ENCODE measurements around the gene HMGCS1.
A peak's percentile ranks its signal among the peaks of the same experiment; 100 is the strongest.
"Not testable (repeated sequence)": the region's sequence is repeated elsewhere in the genome, so short reads cannot be mapped to it uniquely, and the experiment has no call there.

Gene HMGCS1

GRCh38 chr5:43313854-43314457 is 744 bp upstream of the HMGCS1 start:
- H3K27ac ChIP-seq: peak overlapping the region; percentile 87
- TF ChIP-seq, protein P1, sequence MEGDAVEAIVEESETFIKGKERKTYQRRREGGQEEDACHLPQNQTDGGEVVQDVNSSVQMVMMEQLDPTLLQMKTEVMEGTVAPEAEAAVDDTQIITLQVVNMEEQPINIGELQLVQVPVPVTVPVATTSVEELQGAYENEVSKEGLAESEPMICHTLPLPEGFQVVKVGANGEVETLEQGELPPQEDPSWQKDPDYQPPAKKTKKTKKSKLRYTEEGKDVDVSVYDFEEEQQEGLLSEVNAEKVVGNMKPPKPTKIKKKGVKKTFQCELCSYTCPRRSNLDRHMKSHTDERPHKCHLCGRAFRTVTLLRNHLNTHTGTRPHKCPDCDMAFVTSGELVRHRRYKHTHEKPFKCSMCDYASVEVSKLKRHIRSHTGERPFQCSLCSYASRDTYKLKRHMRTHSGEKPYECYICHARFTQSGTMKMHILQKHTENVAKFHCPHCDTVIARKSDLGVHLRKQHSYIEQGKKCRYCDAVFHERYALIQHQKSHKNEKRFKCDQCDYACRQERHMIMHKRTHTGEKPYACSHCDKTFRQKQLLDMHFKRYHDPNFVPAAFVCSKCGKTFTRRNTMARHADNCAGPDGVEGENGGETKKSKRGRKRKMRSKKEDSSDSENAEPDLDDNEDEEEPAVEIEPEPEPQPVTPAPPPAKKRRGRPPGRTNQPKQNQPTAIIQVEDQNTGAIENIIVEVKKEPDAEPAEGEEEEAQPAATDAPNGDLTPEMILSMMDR (conservative IDR thresholded peaks at IDR 0.05): no peak
- no peak for TF ChIP-seq ZFX (IDR thresholded peaks at IDR 0.05)

DNA sequence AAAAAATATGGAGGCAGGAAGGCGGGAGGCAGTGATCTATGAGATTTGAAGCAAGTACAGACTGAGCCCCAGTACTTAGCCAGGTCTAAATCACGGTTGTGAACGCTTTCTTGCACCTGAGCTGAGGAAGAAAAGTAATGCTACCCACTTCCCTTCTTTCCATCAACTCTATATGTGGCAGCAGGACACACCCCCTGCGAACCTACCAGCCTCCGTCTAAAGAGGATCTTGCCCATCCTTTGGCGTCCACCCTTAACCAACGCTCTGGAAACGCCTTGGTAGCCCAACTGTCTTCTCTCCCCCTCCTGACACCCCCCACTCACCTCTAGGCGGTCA is 545 bp downstream of the HMGCS1 start:
- no peak for TF ChIP-seq ZFX (IDR thresholded peaks at IDR 0.05)
- TF ChIP-seq, protein P1 (conservative IDR thresholded peaks at IDR 0.05): no peak
- peak overlapping the region; percentile 87 for H3K27ac ChIP-seq

DNA sequence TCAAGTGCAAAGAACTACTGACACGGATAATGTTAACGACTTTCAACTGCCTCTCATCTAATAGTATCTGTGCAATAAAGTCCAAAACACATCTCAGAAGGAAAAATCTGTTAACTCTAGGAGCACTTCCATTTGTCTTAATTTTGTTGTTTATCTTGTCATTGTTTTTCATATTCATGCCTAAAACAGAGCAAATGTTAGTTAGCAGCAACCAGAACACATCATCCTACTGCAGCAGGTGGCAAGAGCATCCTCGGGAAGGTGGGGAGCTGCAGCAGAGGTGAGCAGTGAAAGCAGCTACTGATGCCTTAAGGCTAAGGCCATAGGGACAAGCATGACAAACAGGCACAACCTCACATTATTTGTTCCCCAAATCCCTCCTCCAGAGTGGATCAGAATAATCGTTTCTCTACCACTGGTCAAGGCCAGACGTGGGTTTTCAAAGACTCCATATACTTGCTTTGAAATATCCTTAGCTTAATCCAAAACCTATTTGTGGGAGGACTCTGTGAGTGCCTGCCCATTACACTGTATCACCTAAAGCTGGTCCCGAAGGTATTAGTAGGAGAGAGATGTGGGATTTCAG is 1.0 kb downstream of the HMGCS1 start:
- H3K27ac ChIP-seq: peak overlapping the region; percentile 87
- TF ChIP-seq, protein P1 (conservative IDR thresholded peaks at IDR 0.05): no peak
- no peak for TF ChIP-seq ZFX (IDR thresholded peaks at IDR 0.05)

- TF ChIP-seq, protein P1 (conservative IDR thresholded peaks at IDR 0.05): no peak
- no peak for TF ChIP-seq ZFX (IDR thresholded peaks at IDR 0.05)
- peak overlapping the region; percentile 22; the same call in 1 of the 2 replicates for H3K27ac ChIP-seq
Measured at GRCh38 chr5:43309637-43310036, 3.6 kb downstream of the HMGCS1 start.

- TF ChIP-seq ZFX (IDR thresholded peaks at IDR 0.05): no peak
- TF ChIP-seq, protein P1 (conservative IDR thresholded peaks at IDR 0.05): no peak
- peak overlapping the region; percentile 22; the same call in 1 of the 2 replicates for H3K27ac ChIP-seq
Measured at GRCh38 chr5:43309122-43309521, 4.1 kb downstream of the HMGCS1 start.

DNA sequence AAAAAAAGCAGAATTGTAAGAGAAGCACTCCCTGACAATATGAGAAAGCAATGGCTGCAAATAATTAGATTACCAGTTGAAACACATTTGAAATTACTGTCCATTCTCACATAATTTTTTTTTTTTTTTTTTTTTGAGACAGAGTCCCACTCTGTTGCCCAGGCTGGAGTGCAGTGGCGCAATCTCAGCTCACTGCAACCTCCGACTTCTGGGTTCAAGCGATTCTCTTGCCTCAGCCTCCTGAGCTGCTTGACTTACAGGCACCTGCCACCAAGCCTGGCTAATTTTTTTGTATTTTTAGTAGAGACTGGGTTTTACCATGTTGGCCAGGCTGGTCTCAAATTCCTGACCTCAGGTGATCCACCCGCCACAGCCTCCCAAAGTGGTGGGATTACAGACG is 6.3 kb downstream of the HMGCS1 start:
- not testable (repeated sequence) for H3K27ac ChIP-seq

DNA sequence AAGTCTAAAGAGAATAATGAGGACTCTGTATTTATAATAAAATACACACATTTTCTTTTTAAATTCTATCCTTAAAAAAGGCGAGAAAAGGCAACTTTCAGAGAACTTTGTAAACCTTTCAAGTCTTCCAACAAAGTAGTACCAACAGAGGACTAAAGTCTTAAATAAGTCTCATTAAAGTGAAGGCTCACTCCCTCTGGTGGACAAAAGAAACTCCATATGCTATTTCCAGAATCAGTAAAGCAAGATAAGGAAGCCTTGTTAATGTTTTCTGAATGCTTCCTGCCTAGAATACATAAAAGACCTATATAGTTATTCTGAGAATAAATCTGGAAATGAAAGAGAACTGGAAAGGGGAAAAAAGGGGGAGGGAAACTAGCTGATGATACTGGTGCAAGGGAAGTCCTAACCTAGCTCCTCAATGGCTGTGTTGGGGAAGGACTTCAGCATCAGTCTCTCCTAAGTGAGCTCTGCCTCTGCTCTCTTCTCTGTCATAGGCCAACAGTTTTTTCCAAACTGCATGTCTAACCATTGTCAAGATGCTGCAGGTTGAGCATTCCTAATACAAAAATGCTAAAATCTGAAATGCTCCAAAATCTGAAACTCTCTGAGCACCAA is 7.2 kb downstream of the HMGCS1 start:
- H3K27ac ChIP-seq: no peak overlapping the region

More for the DNA sequence above, 7.2 kb downstream of the HMGCS1 start:
- no peak for TF ChIP-seq ZFX (IDR thresholded peaks at IDR 0.05)
- TF ChIP-seq, protein P1 (conservative IDR thresholded peaks at IDR 0.05): peak; percentile 88

Data from C4-2B (cell line).